DND-41 (cell line): ENCODE data around the gene BPIFB3.
A peak's percentile ranks its signal among the peaks of the same experiment; 100 is the strongest.

ENCODE experiments used
- ATAC-seq: fragments of 200-7000 bp; cut with Tn5 transposase; 3 replicates; pipeline ENCODE4 v1.9.1; 2021; ENCODE audit warnings: low read depth; ENCODE audit not compliant: insufficient read depth
- DNase-seq: peaks from one replicate; pipeline ENCODE4 v3.0.0-alpha.2; 2020
- H2AFZ ChIP-seq: 2 replicates; pipeline ENCODE4 v1.6.0; 2012; ENCODE audit warnings: low read depth, low read length
- H3K27ac ChIP-seq: 2 replicates; pipeline ENCODE4 v1.5.1; 2012; ENCODE audit warnings: low read length, inconsistent platforms
- H3K27me3 ChIP-seq: fragments of 200-600 bp; sonication (generic); 2 replicates; pipeline ENCODE4 v1.6.0; 2012; ENCODE audit warnings: low read length, mild to moderate bottlenecking, inconsistent platforms; ENCODE audit not compliant: insufficient read depth, poor library complexity
- H3K36me3 ChIP-seq: 2 replicates; pipeline ENCODE4 v1.5.1; 2012; ENCODE audit warnings: low read length, inconsistent platforms; ENCODE audit not compliant: insufficient read depth
- H3K4me1 ChIP-seq: 2 replicates; pipeline ENCODE4 v1.5.1; 2012; ENCODE audit warnings: mild to moderate bottlenecking, low read length; ENCODE audit not compliant: insufficient read depth
- H3K4me2 ChIP-seq: 2 replicates; pipeline ENCODE4 v1.6.0; 2012; ENCODE audit warnings: mild to moderate bottlenecking, moderate library complexity, low read length, inconsistent platforms; ENCODE audit not compliant: insufficient read depth
- H3K4me3 ChIP-seq, 2 experiments: fragments of 200-600 bp in 1 of 2; shearing (Covaris generic) in 1 of 2; 2 replicates each; pipeline ENCODE4 v1.5.1; 2012 to 2016; ENCODE audit warnings: inconsistent platforms in 2 of 2, low read length in 2 of 2, mild to moderate bottlenecking in 2 of 2, low read depth in 1 of 2, moderate library complexity in 1 of 2
- H3K79me2 ChIP-seq: 2 replicates; pipeline ENCODE4 v1.6.0; 2012; ENCODE audit warnings: low read length, inconsistent platforms; ENCODE audit not compliant: insufficient read depth
- H3K9ac ChIP-seq: 2 replicates; pipeline ENCODE4 v1.6.0; 2012; ENCODE audit warnings: low read depth, mild to moderate bottlenecking, inconsistent platforms, low read length, moderate library complexity
- H3K9me3 ChIP-seq: 2 replicates; pipeline ENCODE4 v1.5.1; 2012; ENCODE audit warnings: low read length, moderate library complexity, mild to moderate bottlenecking, inconsistent platforms; ENCODE audit not compliant: insufficient read depth, severe bottlenecking
- H4K20me1 ChIP-seq: 2 replicates; pipeline ENCODE4 v1.6.0; 2012; ENCODE audit warnings: low read length; ENCODE audit not compliant: insufficient read depth
- CTCF ChIP-seq: IDR thresholded peaks from 2 replicates; pipeline ENCODE4 v1.5.1; 2012; ENCODE audit warnings: borderline replicate concordance, low read length, moderate library complexity, mild to moderate bottlenecking; ENCODE audit not compliant: poor library complexity, severe bottlenecking; ENCODE audit errors: extremely low read depth
- EZH2 ChIP-seq: IDR thresholded peaks from 3 replicates; pipeline ENCODE4 v1.6.1; 2012; ENCODE audit warnings: borderline replicate concordance, low read depth, mild to moderate bottlenecking, moderate library complexity, low read length, inconsistent platforms; ENCODE audit not compliant: severe bottlenecking

BPIFB3 gene

GRCh38 chr20:33072813-33073212, 19.1 kb downstream of the BPIFB3 start:
- no peaks in the 10 kb centered on the region for H3K27me3 ChIP-seq
- H4K20me1 ChIP-seq = no peaks in the 10 kb centered on the region
- H3K79me2 ChIP-seq = no peaks in the 10 kb centered on the region
- TF ChIP-seq EZH2 (no peak), CTCF (no peak)
- no peaks in the 10 kb centered on the region for H3K9me3 ChIP-seq
- H3K4me2 ChIP-seq = no peak overlapping the region
- ATAC-seq = no peak
- H3K36me3 ChIP-seq = no peaks in the 10 kb centered on the region
- no peak overlapping the region for H3K9ac ChIP-seq
- H3K27ac ChIP-seq = no peak overlapping the region
- no peak overlapping the region for H3K4me3 ChIP-seq
- no peak overlapping the region for H2AFZ ChIP-seq
- no peak for DNase-seq
- H3K4me1 ChIP-seq = no peaks in the 10 kb centered on the region

- Histone ChIP-seq H4K20me1 (no peaks in the 10 kb centered on the region), H3K4me3 (no peak overlapping the region), H3K9ac (no peak overlapping the region), H3K27me3 (no peaks in the 10 kb centered on the region), H3K27ac (no peak overlapping the region), H3K9me3 (no peaks in the 10 kb centered on the region), H3K4me1 (no peaks in the 10 kb centered on the region), H3K36me3 (no peaks in the 10 kb centered on the region), H3K4me2 (no peak overlapping the region), H3K79me2 (no peaks in the 10 kb centered on the region), H2AFZ (no peak overlapping the region)
- no peak for TF ChIP-seq EZH2
- TF ChIP-seq CTCF = no peak
- no peak for ATAC-seq
- DNase-seq = no peak
Measured at GRCh38 chr20:33074675-33075074, 21.0 kb downstream of the BPIFB3 start.

GRCh38 chr20:33075281-33075680, 21.6 kb downstream of the BPIFB3 start:
- Histone ChIP-seq H3K4me2 (no peak overlapping the region), H3K27me3 (no peaks in the 10 kb centered on the region), H3K4me3 (no peak overlapping the region), H3K4me1 (no peaks in the 10 kb centered on the region), H3K36me3 (no peaks in the 10 kb centered on the region), H3K27ac (no peak overlapping the region), H3K9me3 (no peaks in the 10 kb centered on the region), H4K20me1 (no peaks in the 10 kb centered on the region), H2AFZ (no peak overlapping the region), H3K79me2 (no peaks in the 10 kb centered on the region), H3K9ac (no peak overlapping the region)
- ATAC-seq (no peak), DNase-seq (no peak)
- TF ChIP-seq EZH2 (no peak), CTCF (no peak)

GRCh38 chr20:33076662-33077372, 23.1 kb downstream of the BPIFB3 start:
- Histone ChIP-seq H3K4me3 (no peak overlapping the region), H3K4me2 (no peak overlapping the region), H3K9me3 (no peaks in the 10 kb centered on the region), H3K79me2 (no peaks in the 10 kb centered on the region), H3K4me1 (no peaks in the 10 kb centered on the region), H2AFZ (no peak overlapping the region), H3K9ac (no peak overlapping the region), H3K27me3 (no peaks in the 10 kb centered on the region), H4K20me1 (no peaks in the 10 kb centered on the region), H3K27ac (no peak overlapping the region), H3K36me3 (no peaks in the 10 kb centered on the region)
- DNase-seq (peak; percentile 24), ATAC-seq (peak; percentile 68; the same call in 2 of the 3 replicates)
- TF ChIP-seq CTCF = peak; percentile 67
- no peak for TF ChIP-seq EZH2
